NOMO-1 treated with dmso at 0.1 percent for 144 hours (cell line): ENCODE measurements around the gene DDX51.

Experiments used
- DNase-seq: peaks from one replicate; lab custom pipeline; 2025; ENCODE audit not compliant: unreplicated experiment; lab: John Stamatoyannopoulos, UW

DDX51 gene, protein sequence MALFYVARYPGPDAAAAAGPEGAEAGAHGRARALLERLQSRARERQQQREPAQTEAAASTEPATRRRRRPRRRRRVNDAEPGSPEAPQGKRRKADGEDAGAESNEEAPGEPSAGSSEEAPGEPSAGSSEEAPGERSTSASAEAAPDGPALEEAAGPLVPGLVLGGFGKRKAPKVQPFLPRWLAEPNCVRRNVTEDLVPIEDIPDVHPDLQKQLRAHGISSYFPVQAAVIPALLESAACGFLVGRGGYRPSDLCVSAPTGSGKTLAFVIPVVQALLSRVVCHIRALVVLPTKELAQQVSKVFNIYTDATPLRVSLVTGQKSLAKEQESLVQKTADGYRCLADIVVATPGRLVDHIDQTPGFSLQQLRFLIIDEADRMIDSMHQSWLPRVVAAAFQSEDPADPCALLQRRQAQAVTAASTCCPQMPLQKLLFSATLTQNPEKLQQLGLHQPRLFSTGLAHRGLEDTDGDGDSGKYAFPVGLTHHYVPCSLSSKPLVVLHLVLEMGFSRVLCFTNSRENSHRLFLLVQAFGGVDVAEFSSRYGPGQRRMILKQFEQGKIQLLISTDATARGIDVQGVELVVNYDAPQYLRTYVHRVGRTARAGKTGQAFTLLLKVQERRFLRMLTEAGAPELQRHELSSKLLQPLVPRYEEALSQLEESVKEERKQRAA

DNA sequence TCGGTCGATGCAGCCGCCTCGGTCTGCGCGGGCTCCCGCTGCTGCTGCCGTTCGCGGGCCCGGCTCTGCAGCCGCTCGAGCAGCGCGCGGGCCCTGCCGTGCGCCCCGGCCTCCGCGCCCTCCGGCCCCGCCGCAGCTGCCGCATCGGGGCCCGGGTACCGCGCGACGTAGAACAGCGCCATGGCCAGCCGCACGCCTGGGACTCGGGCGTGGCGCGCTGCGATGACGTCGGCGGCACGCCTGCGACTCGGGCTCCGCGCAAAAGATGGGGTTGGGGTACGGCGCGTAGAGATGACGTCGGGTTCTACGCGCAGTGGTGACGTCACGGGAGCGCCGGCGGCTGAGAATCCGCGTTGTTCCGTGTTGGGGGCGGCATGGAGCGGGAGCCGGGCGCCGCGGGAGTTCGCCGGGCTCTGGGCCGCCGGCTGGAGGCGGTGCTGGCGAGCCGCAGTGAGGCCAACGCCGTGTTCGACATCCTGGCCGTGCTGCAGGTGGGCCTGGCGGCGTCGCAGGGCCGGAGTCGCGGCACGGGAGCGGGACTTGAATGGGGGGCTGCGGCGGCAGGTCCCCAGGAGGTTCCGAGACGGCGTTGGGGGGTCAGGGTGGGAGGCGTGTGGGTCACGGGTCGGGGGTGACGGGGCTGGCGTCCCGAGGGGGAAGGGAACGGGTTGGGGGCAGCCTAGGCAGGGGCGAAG, at the start of gene DDX51, which contains the start of gene NOC4L:
Gene DDX51, minus strand, starts transcription at position 205 of the 695 bp plus-strand sequence. Its CDS starts 23 bp downstream, at position 182.
Gene NOC4L, plus strand, starts transcription at position 343 of the 695 bp plus-strand sequence. Its CDS starts 32 bp downstream, at position 375.
- peak; percentile 88 for DNase-seq

DNA sequence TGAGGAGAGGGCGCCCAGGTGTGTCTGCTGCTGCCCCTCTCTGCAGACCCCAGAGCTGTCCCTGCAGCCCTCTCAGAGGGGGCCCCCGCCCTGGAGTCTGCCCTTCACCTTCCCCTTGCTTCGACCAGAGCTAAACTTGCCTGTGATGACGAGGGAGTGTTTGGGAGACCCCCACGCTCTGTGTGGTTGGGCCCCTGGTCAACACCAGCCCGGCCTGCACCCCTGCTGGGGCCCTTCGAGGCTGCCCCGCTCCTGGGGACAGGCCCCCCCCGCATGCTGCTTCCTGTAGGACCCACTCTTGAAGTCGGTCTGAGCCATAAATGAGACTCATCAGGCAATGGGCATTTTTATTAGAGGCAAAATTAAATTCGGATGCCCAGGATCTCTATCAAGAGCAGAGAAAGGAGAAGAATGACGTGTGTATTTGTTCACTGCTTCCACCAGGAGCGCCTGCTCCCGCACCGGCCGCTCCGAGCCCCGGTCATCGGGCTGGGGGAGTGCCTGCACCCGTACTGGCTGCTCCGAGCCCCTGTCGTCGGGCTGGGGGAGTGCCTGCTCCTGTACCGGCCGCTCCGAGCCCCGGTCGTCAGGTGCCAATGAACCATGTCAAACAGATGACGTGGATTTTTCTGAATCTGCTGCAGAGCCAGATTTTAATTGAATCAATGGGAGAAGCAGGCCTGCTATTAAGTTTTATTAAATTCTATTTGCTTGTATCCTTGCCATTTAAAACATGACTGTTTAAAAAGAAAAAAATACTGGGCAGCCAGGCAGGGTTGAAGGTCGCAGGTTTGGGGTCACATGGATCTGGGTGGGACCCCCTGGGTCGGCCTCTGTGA, 47.8 kb upstream of the DDX51 start:
- no peak for DNase-seq

DNA sequence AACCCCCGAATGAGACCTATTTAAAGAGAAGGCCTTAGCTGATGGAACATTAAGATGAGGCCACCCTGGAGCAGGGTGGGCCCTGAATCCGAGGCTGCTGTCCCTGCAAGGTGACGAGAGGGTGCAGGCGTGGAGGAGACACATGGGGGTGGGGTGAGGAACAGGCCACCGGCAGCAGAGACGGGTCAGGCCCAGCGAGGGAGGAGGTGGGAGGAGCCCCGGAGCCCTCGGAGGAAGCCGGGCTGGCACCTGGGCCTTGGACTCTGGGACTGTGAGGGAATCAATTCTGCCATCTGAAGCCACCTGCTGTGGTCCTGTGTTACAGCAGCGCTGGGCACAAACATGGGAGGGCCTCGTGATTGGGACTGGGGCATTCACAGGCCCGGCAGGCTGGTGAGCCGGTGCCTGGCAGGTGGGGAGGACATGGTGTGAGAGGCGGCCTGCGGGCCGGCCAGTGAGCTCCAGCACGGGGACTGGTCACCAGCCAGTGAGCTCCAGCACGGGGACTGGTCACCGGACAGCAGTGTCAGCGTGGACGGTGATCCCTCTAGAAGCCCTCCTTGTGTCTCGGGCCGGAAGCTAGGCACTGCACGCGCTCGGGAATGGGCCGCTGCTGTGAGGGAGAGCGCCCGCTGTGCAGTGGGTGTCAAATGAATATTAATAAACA, 46.8 kb upstream of the DDX51 start:
- no peak for DNase-seq

DNA sequence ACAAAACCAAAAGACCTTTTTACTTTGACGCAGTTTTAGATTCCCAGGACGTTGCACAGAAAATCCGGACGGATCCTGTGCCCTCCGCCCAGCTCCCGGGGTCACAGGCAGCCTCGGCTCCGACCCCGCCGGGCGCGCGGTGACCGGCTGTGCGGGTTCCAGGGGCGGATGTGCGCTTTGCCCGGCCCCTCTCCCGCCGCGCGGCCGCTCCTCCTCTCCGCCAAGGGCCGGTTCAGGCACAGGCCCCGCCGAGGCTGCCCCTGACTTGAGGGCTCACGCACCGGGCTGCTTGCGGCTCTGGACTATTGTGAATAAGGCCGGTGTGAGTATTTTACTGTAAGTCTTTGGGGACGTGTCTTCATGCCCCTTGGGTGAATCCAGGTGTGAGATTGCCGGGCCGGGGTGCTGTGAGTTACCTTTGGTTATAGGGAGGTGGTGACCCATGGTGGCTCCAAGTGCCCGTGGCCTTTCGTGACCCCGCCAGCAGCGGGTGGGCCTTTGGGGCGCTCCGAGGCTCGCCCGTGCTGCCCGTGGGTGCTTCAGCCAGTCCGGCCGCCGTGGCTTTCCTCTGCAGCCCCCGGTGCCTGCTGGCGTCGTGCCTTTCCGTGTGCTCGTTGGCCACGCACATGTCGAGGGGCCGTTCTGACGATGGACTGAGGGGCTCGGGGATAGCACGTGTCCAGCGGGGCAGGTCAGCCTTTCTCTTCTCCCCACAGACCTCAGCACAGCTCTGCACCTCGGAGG, 46.1 kb upstream of the DDX51 start:
- DNase-seq = no peak

DNA sequence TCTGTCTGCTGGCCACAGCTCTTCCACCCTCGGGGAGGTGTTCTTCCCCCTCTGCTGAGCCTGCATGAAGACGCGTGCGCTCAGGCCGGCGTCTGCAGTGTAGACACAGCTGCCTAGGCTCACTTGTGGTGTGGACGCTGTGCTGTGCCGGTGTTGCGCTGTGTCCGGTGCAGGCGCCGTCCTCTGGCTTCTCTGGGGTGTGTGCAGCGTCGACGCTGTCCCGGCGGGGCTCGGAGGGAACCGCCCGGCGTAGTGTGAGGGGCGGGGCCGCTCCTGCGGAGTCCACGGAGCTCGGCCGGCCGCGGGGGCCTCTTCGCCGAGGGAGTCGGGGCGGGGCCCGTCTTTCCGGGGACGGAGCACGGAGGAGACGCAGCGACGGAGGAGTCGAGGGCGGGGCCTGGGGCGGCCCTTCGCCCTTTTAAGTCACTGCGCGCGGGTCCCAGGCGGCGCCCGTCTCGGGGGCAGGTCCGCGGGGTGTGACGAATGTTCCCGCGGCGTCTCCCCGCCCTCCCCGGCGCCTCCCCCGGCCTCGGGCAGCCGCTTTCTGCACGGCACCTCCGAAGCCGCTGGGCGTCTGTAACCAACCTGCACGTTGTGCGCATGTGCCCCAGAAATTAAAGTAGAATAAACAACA, 45.4 kb upstream of the DDX51 start:
- DNase-seq = peak; percentile 89

DNA sequence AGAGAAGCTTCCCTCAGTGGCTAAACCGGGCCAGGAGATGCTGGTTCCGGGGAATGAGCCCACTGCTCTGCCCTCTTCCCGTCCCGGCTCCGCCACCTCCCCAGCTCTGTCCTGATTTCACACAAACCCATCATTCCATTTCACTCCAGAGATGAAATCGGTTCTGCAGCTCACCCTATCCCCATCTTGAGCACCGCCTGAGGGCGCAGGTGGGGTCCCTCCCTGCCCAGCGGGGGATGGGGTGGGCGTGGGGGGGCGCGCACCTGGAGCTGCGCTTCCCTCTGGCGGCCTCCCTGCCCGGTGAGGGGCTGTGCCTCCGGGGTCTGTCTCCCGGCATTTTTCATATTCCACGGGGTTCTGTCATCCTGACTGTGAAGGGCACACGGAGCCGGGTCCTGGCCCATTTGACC, 44.8 kb upstream of the DDX51 start:
- DNase-seq = no peak

DNA sequence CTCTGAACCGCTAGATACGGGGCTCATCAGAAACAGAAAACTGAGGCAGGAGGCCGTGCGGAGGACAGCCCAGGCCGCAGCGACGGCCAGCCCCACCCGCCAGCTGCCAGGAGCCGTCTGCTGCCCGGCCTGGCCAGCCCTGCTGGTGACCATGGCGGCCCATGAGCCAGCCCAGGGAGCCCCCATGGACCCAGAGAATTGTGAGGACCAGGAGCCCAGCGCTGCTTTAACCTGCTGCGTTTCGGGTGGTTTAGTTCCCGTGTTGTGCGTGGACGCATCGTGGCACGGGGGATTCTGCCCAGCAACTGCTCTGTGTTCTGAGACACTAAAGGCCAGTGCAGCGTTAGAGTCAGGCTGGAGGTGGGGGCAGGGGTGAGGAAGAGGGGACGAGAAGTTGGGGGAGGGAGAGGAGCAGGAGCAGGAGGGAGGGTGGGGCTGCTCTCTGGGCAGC, 44.4 kb upstream of the DDX51 start:
- DNase-seq = no peak

DNA sequence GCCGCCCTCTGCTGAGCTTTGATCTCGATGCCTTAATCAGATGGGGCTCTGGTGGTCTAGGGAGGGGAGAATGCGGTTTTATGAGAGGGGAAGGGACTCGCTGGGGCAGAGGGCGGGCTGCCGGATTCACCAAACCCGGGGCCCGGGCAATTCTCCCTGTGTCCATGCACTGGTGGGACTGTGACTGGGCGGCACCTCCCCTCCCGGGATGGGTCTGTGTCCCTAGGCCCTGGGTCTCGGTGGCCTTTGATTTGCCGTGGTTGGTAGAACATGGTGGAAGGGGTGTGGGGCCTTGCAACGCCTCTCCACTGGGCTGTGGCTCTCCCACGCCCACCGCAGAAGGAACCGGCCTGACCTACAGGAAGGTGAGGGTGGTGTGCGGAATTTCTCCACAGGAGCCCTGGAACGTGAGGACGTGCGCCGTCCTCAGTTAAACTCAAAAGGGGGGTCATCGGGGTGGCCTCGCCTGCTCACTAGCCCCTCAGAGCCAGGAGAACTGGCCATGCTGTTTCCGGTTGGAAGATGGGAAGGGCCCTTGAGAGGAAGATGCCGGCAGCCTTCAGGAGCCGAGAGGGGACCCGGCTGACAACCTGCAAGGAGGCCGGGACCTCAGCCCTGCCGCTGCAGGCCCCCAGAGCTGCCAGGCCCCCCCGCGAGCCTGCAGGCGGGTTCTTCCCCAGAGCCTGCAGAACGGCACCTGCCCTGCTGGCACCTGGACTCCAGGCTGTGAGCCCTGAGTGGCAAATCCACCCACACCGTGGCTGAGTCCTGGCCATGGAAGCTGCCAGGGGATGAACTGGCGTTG, 43.7 kb upstream of the DDX51 start:
- no peak for DNase-seq

DNA sequence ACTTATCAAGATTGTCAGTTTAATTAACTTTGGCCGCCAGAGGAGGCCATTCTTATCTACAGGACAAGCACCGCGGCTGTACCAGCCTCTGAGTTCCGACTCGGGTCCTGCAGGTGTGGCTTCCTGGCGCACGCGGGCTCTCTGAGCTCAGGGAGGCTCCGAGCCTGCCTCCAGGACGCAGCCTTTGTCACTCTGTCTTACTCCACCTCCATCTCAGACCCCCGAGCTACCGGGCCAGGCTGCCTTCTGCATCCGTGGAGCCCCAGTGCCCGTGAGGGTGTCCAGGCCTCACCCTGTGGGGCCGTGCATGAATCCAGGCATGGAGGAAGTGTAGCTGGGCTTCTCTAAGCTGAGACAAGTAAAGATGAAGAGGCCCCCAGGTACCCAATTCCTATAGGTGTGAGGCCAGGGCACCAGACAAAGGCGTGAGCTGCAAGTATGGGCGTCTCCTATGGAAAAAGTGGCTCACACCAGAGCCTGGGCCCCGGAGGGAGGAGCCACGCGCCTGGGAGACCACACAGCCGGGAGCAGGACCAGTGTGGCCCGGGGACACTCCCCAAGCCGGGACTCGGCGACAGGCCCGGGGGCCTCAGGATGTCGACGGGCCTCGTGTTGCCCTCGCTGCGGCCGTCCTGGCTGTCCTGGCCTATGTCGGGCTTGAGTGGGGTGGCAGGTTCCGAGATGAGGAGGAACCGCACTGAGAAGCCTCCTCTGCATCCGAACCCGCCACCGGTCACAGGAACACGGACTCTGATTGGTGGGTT, 42.9 kb upstream of the DDX51 start:
- DNase-seq = no peak

DNA sequence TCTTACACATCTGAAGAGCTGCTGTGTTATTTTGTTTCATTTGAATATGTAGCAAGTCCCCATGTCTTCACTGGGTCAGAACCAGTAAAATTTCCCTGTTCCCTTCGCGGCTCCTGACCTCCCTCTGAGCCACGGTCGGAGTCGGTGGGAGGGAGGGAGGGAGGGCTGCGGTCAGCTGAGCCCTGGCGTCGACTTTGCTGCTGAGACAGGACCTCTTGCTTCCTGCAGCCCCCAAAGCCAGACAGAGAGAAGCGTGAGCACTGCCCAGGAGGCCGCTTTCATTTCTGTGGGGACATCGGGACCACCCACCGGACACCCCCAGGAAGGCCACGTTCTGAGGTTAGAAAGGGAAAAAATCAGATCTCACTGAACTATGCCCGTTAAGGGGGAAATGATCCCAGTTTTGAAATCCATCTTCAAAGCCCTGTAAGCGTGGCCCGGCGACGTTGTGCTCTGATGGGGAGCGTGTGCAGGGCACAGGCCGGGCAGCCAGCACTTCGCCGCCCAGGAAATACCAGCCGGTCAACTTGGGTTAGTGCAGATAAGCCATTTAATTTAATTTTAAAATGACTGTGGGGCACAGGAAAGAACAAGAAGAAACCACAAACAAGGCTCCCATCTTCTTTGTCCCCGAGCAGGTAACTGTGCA, 42.2 kb upstream of the DDX51 start:
- DNase-seq = no peak

DNA sequence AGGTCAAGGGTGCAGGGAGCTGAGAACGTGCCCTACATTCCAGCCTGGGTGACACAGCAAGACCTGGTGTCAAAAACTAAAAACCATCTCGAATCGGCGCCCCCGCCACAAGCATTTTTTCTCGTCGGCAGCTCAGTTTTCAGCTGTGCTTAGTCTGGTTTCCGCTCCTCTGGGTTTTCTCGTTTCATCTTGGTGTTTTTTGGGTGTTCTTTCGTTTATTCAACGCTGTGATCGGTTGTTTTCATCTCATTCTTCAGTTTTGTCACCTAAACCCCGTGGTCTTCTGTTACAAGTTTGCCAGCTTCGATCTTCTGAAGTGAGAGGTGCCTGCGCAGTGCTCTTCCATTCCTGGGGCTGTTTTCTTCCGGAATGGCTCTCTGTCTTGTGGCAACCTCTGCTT, 41.6 kb upstream of the DDX51 start:
- no peak for DNase-seq

DNA sequence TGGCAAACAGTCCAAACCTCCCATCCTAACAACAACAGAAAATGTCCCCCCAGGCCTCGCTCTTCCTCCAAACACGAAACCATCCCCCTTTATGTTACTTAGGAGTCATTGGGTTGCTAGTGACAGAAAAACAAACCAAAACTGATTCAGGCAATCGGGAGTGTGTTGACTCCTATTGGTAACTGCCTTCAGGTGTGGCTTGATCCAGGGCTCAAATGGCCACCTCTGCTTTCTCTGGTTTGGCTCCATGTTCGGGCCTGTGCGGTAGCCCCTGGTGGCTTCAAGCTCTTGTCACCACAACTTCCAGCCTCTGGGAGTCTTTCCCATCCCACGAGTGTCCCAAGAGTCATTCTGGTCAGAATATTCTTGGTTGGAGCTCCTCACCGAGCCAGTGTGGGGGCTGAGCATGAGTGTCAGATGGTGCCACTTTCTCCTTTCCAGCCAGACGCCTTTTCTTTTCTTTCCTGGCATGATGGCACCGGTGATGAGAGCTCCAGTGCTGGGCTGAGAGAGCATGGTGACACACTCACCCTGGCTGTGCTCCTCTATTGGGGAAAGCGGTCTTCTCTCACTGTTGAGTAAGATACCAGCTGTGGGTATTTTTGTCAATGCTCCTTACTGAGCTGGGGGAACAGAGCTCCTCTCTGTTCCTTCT, 38.7 kb upstream of the DDX51 start:
- DNase-seq = no peak

DNA sequence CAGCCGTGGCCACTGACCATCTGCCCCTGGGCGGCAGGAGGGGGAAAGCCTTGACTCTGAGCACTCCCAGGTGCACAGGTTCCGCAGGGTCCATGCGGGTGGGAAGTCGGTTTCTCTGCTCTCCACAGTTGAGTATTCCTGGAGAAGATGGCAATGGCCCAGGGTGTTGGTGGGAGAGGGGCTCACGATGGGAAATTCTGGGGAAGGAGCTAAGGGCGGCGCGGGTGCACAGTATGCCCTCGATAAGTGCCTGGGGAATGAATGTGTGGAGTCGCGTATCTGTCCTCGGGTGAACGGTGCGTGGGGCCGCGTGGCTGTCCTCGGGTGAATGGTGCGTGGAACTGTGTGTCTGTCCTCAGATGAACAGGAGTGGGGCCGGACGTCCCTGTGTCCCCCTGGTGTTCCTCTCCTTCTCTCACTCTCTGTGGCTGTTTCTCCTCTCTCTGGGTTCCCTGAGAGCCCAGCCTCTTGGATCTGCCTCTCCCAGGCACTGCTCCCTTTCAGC, 38.1 kb upstream of the DDX51 start:
- no peak for DNase-seq

DNA sequence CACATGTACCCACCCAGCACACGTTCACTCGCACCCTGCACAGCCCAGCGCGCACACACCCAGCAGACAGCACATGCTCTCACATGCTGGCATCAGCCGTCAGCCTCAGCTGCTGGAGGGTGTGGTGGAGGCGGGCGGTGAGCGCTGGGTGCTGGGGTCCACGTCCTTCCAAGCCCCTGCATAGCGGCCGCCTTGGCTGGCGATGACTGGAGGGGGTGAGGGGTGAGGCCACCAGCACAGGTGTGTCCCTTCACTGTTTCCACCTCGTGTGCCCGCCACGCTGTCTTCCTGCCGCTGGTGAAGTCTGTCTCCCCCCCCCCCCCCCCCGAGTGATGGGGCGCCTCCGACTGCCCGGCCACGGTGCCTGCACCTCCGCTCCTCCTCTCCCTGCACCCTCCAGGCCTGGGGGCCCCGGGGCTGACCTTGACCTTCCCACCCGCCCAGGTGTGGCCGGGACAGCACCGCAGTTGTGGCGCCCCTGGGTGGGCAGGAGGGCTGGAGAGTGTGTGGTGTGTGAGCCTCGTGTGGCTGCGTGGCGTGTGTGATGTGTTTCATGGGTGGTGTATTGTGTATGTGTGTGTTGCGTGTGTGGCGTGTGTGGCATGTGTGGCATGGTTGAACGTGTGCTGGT, 37.6 kb upstream of the DDX51 start:
- DNase-seq = no peak

DNA sequence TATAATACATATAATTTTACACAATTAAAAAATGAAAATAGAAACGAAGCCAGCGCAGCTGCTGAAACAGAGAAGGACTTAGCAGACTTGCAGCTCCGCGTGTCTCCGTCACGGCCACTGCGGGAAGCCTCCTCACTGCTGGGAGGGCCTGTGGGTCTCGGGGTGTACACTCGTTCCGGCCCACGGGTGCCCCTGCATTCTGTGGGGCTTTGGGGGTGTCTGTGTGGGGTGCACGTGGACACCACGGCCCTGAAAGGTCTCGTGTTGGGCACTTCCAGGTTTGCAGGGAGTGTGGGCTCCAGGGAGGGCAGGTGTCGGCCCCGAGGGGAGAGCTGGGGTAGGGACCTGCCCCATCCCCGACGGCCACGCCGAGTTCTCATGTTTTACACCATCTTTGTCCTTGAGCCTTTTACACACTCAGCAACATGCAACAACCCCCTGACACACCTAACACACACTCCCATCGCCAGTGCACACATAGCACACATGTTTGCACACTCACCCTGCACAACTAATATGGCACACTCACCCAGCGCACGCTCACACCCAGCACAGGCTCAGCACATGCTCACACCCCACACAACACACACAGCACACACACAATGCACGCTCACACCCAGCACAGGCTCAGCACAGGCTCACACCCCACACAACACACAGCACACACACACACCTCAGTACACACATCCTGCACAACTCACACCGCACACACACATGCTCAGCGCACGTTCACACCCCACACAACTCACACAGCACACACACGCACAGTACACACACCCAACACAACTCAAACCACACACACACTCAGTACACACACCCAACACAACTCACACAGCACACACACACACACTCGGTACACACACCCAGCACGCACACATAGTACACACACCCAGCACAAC, 36.8 kb upstream of the DDX51 start:
- no peak for DNase-seq
